Adrenal gland (tissue), 12 donors: Measurements from ENCODE around the gene MOV10L1. TPM values are rescaled to one million over a fixed set of nuclear protein-coding genes. Genes with fewer than 3 reads are reported as not detected.

ENCODE experiments used
- DNase-seq, 7 donors: peaks; one replicate each; pipeline ENCODE4 v3.0.0-alpha.2; 2019 to 2020
- H3K27ac ChIP-seq, 5 donors: fragments of 200-600 bp; sonication (generic) in 4 of 5; 1 replicate in 3 of 5; 2 replicates in 2 of 5; pipeline versions ENCODE4 v1.5.1 to v1.8.0; 2016 to 2020; ENCODE audit warnings: mild to moderate bottlenecking in 1 of 5
- H3K27me3 ChIP-seq: fragments of 200-600 bp; 2 replicates; pipeline ENCODE4 v1.8.0; 2021
- H3K36me3 ChIP-seq, 2 donors: fragments of 200-600 bp; replicated peaks in 1 of 2; 1 replicate in 1 of 2; 2 replicates in 1 of 2; pipeline versions ENCODE4 v1.5.1 to v1.8.0; 2018 to 2022
- H3K4me1 ChIP-seq, 2 donors: fragments of 200-600 bp; replicated peaks in 1 of 2; 1 replicate in 1 of 2; 2 replicates in 1 of 2; pipeline versions ENCODE4 v1.5.1 to v1.8.0; 2018 to 2021
- H3K4me3 ChIP-seq, 4 donors: fragments of 200-600 bp; sonication (generic) in 3 of 4; one replicate each; pipeline ENCODE4 v1.5.1; 2016 to 2018
- H3K9me3 ChIP-seq, 3 donors: fragments of 200-600 bp; sonication (generic) in 1 of 3; replicated peaks in 1 of 3; 1 replicate in 2 of 3; 2 replicates in 1 of 3; pipeline versions ENCODE4 v1.5.1 to v1.8.0; 2016 to 2021
- CTCF ChIP-seq, 6 experiments: fragments of 450-650 bp in 4 of 6; fragments of 200-600 bp in 2 of 6; sonication (generic) in 1 of 6; IDR thresholded peaks; 1 replicate in 5 of 6; 2 replicates in 1 of 6; pipeline versions ENCODE4 v1.5.1 to v1.8.0; 2016 to 2021; ENCODE audit warnings: antibody characterized with exemption in 6 of 6, mild to moderate bottlenecking in 2 of 6, moderate library complexity in 1 of 6
- POLR2A ChIP-seq, 2 donors: fragments of 450-650 bp; IDR thresholded peaks; one replicate each; pipeline ENCODE4 v1.6.1; 2017; ENCODE audit warnings: antibody characterized with exemption in 2 of 2, mild to moderate bottlenecking in 2 of 2, moderate library complexity in 1 of 2
- WGBS, 4 donors: extraction: QIAGEN DNeasy Blood & Tissue Kit in 2 of 4; methylation state at CpG; one replicate each; pipeline versions ENCODE4 v1.1.5 to v1.1.7; 2013 to 2017; 5-methylcytosine and 5-hydroxymethylcytosine counted together
- intact Hi-C, 2 donors: fragments of 100-400 bp; cut with DNase I; formaldehyde crosslinking; loops; one replicate each; pipeline versions ENCODE4 v1.14.1 to v1.15.0; 2022 to 2023
- polyA plus RNA-seq, 3 donors: library from polyadenylated mRNA; stranded (reverse); fragments of 200-250 nt in 2 of 3; fragments of 350-450 nt in 1 of 3; fragmentation: Illumina TruSeq in 1 of 3; extraction: RNeasy Lipid Tissue Mini Kit (QIAGEN cat#74804) in 1 of 3; gene quantifications; one replicate each; pipeline ENCODE4 v1.2.3, GENCODE V29; 2013 to 2014
- total RNA-seq, 9 donors: library from RNA; depleted of rRNA in 4 of 9; stranded (reverse); fragments of >200 nt in 4 of 9; fragments of 120-200 nt in 1 of 9; fragmentation: NEBNext Ultra II Directional in 1 of 9; extraction: Animal tissue kit (Norgen Biotek cat#: 25700) in 1 of 9; gene quantifications; one replicate each; pipeline versions ENCODE4 v1.1.0 to v1.2.4, GENCODE V29; 2013 to 2023
- donor health status: healthy with polysubstance abuse.
- donor health status: Bipolar disorder and iron deficiency.
- donor health status: DM: yes; HTN: yes; CAD: no.
- donor health status: DM: no; HTN: no; CAD: no.
- donor health status: DM: no; HTN: no; CAD: no.
- donor health status: DM: yes; HTN: yes; CAD: no.

Gene MOV10L1
- total and polyA plus RNA-seq, 12 donors, result 0.14 to 0.74 (median 0.40) TPM; not detected in 5

GRCh38 chr22:50157709-50158375 lies 68.0 kb downstream of the MOV10L1 start:
- TF ChIP-seq CTCF (IDR thresholded peaks at IDR 0.05) (no peak), POLR2A (IDR thresholded peaks at IDR 0.05) (no peak)
- intact Hi-C loops, result no loop called here

GRCh38 chr22:50160947-50161346 lies 71.1 kb downstream of the MOV10L1 start:
- WGBS, 4 donors, result 76 to 91% (median 84%) methylated on average over 4 to 7 of the region's 7 CpGs
- no peaks in the 10 kb centered on the region for H3K9me3 ChIP-seq
- peaks cover 5% of the 10 kb centered on the region for H3K27me3 ChIP-seq
- intact Hi-C loops, result no loop called here
- no peak overlapping the region for H3K27ac ChIP-seq
- no peaks in the 10 kb centered on the region for H3K4me1 ChIP-seq
- no peak overlapping the region for H3K4me3 ChIP-seq
- TF ChIP-seq CTCF (IDR thresholded peaks at IDR 0.05) (no peak), POLR2A (IDR thresholded peaks at IDR 0.05) (no peak)
- no peaks in the 10 kb centered on the region for H3K36me3 ChIP-seq
- DNase-seq, result no peak

More at GRCh38 chr22:50157709-50158375, 68.0 kb downstream of the MOV10L1 start:
- no peak for DNase-seq
- H3K4me1 ChIP-seq, result no peaks in the 10 kb centered on the region
- WGBS, 4 donors, result 64 to 82% (median 79%) methylated on average over 15 to 21 of the region's 21 CpGs
- H3K9me3 ChIP-seq, result no peaks in the 10 kb centered on the region
- no peak overlapping the region for H3K27ac ChIP-seq
- H3K27me3 ChIP-seq, result peaks cover 5% of the 10 kb centered on the region
- H3K4me3 ChIP-seq, result no peak overlapping the region
- H3K36me3 ChIP-seq, result no peaks in the 10 kb centered on the region

- no peaks in the 10 kb centered on the region for H3K4me1 ChIP-seq
- peaks cover 5% of the 10 kb centered on the region for H3K27me3 ChIP-seq
- no peak overlapping the region for H3K27ac ChIP-seq
- no peaks in the 10 kb centered on the region for H3K36me3 ChIP-seq
- no peak overlapping the region for H3K4me3 ChIP-seq
- no peak for TF ChIP-seq CTCF (IDR thresholded peaks at IDR 0.05)
- TF ChIP-seq POLR2A (IDR thresholded peaks at IDR 0.05), result no peak
- intact Hi-C loops, result no loop called here
- H3K9me3 ChIP-seq, result no peaks in the 10 kb centered on the region
- 82 to 87% (median 85%) methylated on average over 11 to 23 of the region's 23 CpGs for WGBS, 4 donors
- no peak for DNase-seq
Measured at GRCh38 chr22:50161508-50162390, 71.9 kb downstream of the MOV10L1 start.

- Histone ChIP-seq H3K27me3 (peaks cover 5% of the 10 kb centered on the region), H3K4me3 (no peak overlapping the region), H3K27ac (no peak overlapping the region), H3K36me3 (no peaks in the 10 kb centered on the region), H3K4me1 (no peaks in the 10 kb centered on the region), H3K9me3 (no peaks in the 10 kb centered on the region)
- WGBS, 4 donors, result 84 to 90% (median 86%) methylated on average over 5 to 10 of the region's 10 CpGs
- DNase-seq, result no peak
- TF ChIP-seq CTCF (IDR thresholded peaks at IDR 0.05) (no peak), POLR2A (IDR thresholded peaks at IDR 0.05) (no peak)
- intact Hi-C loops, result no loop called here
Measured at GRCh38 chr22:50162391-50162956, 72.7 kb downstream of the MOV10L1 start.
